Mesenchymal stem cell (in vitro differentiated cells and primary cell): ENCODE measurements around the gene LIMK2.
A peak's percentile ranks its signal among the peaks of the same experiment; 100 is the strongest.
"Not testable (repeated sequence)": the region's sequence is repeated elsewhere in the genome, so short reads cannot be mapped to it uniquely, and the experiment has no call there.

Experiments used
- DNase-seq: peaks from one replicate; pipeline ENCODE4 v3.0.0-alpha.2; 2013
- H2AFZ ChIP-seq: one replicate; pipeline ENCODE4 v1.6.1; 2013; ENCODE audit warnings: low read depth, mild to moderate bottlenecking, control low read depth, inconsistent platforms, low read length, moderate library complexity
- H2AK5ac ChIP-seq: 2 replicates; pipeline ENCODE4 v1.6.1; 2013; ENCODE audit warnings: low read length, moderate library complexity, mild to moderate bottlenecking, inconsistent platforms; ENCODE audit not compliant: severe bottlenecking
- H2BK120ac ChIP-seq: one replicate; pipeline ENCODE4 v1.6.1; 2013; ENCODE audit warnings: low read depth, mild to moderate bottlenecking, inconsistent platforms, low read length, moderate library complexity
- H2BK12ac ChIP-seq, 2 experiments: one replicate each; pipeline ENCODE4 v1.6.1; 2013; ENCODE audit warnings: inconsistent platforms in 2 of 2, low read length in 2 of 2, mild to moderate bottlenecking in 2 of 2, moderate library complexity in 2 of 2, control low read depth in 1 of 2
- H2BK15ac ChIP-seq: one replicate; pipeline ENCODE4 v1.6.1; 2013; ENCODE audit warnings: mild to moderate bottlenecking, low read depth, inconsistent platforms; ENCODE audit not compliant: poor library complexity, severe bottlenecking
- H2BK5ac ChIP-seq: 2 replicates; pipeline ENCODE4 v1.6.1; 2013; ENCODE audit warnings: low read depth, mild to moderate bottlenecking, low read length, control low read depth, inconsistent platforms; ENCODE audit not compliant: poor library complexity, severe bottlenecking
- H3K14ac ChIP-seq, 2 experiments: one replicate each; pipeline ENCODE4 v1.6.1; 2013; ENCODE audit warnings: inconsistent platforms in 2 of 2, low read length in 2 of 2, control low read depth in 1 of 2, mild to moderate bottlenecking in 1 of 2, moderate library complexity in 1 of 2
- H3K18ac ChIP-seq, 2 experiments: one replicate each; pipeline ENCODE4 v1.6.1; 2013; ENCODE audit warnings: inconsistent platforms in 2 of 2, low read length in 2 of 2, control low read depth in 1 of 2, low read depth in 1 of 2, mild to moderate bottlenecking in 1 of 2
- H3K23ac ChIP-seq, 2 experiments: one replicate each; pipeline ENCODE4 v1.6.1; 2013; ENCODE audit warnings: inconsistent platforms in 2 of 2, low read length in 2 of 2, mild to moderate bottlenecking in 2 of 2, moderate library complexity in 2 of 2, control low read depth in 1 of 2
- H3K27ac ChIP-seq: 2 replicates; pipeline ENCODE4 v1.5.1; 2013; ENCODE audit warnings: mild to moderate bottlenecking, moderate library complexity, low read length, control low read depth, inconsistent platforms; ENCODE audit not compliant: poor library complexity, severe bottlenecking
- H3K27me3 ChIP-seq, 2 experiments: 2 replicates each; pipeline versions ENCODE4 v1.6.1 to v1.7.0; 2013; ENCODE audit warnings: low read length in 2 of 2, mild to moderate bottlenecking in 2 of 2, moderate library complexity in 2 of 2, control low read depth in 1 of 2, inconsistent platforms in 1 of 2; ENCODE audit not compliant: control insufficient read depth in 1 of 2, insufficient read depth in 1 of 2
- H3K36me3 ChIP-seq, 2 experiments: 2 replicates each; pipeline versions ENCODE4 v1.6.1 to v1.7.0; 2013; ENCODE audit warnings: low read length in 2 of 2, control low read depth in 1 of 2, inconsistent platforms in 1 of 2, low read depth in 1 of 2, mild to moderate bottlenecking in 1 of 2; ENCODE audit not compliant: insufficient read depth in 2 of 2, control insufficient read depth in 1 of 2
- H3K4ac ChIP-seq, 2 experiments: one replicate each; pipeline ENCODE4 v1.6.1; 2013; ENCODE audit warnings: inconsistent platforms in 2 of 2, low read length in 2 of 2, mild to moderate bottlenecking in 2 of 2, moderate library complexity in 2 of 2, control low read depth in 1 of 2, low read depth in 1 of 2
- H3K4me1 ChIP-seq: 2 replicates; pipeline ENCODE4 v1.6.1; 2013; ENCODE audit warnings: low read depth, low read length, control low read depth; ENCODE audit not compliant: control insufficient read depth, insufficient read depth
- H3K4me2 ChIP-seq: 2 replicates; pipeline ENCODE4 v1.6.1; 2013; ENCODE audit warnings: low read length, mild to moderate bottlenecking, inconsistent platforms; ENCODE audit not compliant: poor library complexity, severe bottlenecking
- H3K4me3 ChIP-seq, 2 experiments: 2 replicates each; pipeline versions ENCODE4 v1.5.1 to v1.7.0; 2013; ENCODE audit warnings: low read length in 2 of 2, mild to moderate bottlenecking in 2 of 2, control low read depth in 1 of 2, low read depth in 1 of 2; ENCODE audit not compliant: insufficient read depth in 1 of 2
- H3K79me1 ChIP-seq: replicated peaks from 2 replicates; pipeline ENCODE4 v1.6.1; 2013; ENCODE audit warnings: mild to moderate bottlenecking, control low read depth, low read length, inconsistent platforms; ENCODE audit not compliant: poor library complexity, severe bottlenecking
- H3K9ac ChIP-seq: 2 replicates; pipeline ENCODE4 v1.7.0; 2013; ENCODE audit warnings: mild to moderate bottlenecking, low read length, moderate library complexity
- H3K9me3 ChIP-seq: 2 replicates; pipeline ENCODE4 v1.7.0; 2013; ENCODE audit warnings: mild to moderate bottlenecking, low read length; ENCODE audit not compliant: control insufficient read depth
- H4K8ac ChIP-seq: one replicate; pipeline ENCODE4 v1.6.1; 2013; ENCODE audit warnings: inconsistent platforms, mild to moderate bottlenecking, low read length, moderate library complexity
- H4K91ac ChIP-seq: one replicate; pipeline ENCODE4 v1.6.1; 2013; ENCODE audit warnings: mild to moderate bottlenecking, low read length, inconsistent platforms
- WGBS: methylation state at CpG from one replicate; pipeline ENCODE4 v1.1.7; 2013; ENCODE audit warnings: mixed read lengths; 5-methylcytosine and 5-hydroxymethylcytosine counted together

Gene LIMK2

DNA sequence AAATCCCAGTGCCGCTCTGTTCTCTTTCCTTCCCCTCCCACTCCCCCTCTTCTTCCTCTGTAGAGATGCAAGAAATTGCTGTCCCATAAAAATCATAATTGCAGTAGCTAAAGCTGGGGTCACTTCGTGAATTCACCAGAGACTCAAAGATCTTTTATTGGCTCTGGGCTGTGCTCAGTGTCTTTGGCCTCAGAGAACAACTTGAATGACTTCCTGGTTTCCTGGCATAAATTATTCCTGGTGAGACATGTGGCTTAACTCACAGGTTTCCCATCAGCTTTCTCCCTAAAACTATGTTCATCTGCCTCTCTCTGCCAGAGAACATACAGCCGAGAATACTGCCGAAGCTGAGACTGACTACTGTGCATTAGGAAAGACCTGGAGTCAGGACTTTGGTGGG lies 7.0 kb upstream of the LIMK2 start:
- not testable (repeated sequence) for DNase-seq, H3K9me3 ChIP-seq, H4K8ac ChIP-seq, H3K4ac ChIP-seq, H3K27ac ChIP-seq, H3K79me1 ChIP-seq, H3K9ac ChIP-seq, H3K4me3 ChIP-seq, H2BK15ac ChIP-seq, H2BK120ac ChIP-seq, H4K91ac ChIP-seq, H2BK5ac ChIP-seq, H2BK12ac ChIP-seq, H3K4me2 ChIP-seq, H3K18ac ChIP-seq, H2AFZ ChIP-seq, H3K4me1 ChIP-seq, H2AK5ac ChIP-seq, H3K14ac ChIP-seq, H3K27me3 ChIP-seq, H3K23ac ChIP-seq
- peaks cover 16 to 68% of the 10 kb centered on the region in 2 experiments for H3K36me3 ChIP-seq
- 44% methylated on average over 2 of the region's 4 CpGs for WGBS

DNA sequence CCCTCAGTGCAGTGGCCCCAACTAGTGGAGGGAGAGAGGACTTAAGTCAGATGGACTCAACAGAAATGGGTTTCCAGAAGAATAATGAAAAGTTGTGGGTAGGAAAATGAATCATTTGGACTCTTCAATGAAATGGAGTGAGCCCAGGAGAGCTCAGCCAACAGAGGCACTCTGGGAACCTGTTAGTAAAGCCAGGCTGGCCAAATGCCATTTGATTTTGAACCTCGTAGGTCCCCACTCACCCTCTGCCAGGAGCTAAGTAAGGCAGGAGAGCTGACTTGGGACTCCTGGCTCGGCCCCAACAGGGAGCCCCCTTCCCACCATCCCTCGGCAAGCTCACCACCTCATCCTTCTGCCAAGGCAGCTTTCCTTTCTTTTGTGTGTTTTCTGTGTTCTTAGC lies 5.6 kb upstream of the LIMK2 start:
- peaks cover 16 to 55% of the 10 kb centered on the region in 2 experiments for H3K36me3 ChIP-seq
- H3K4me2 ChIP-seq, H3K9ac ChIP-seq, H2BK12ac ChIP-seq, H2BK120ac ChIP-seq, H3K9me3 ChIP-seq, H3K18ac ChIP-seq, H3K23ac ChIP-seq, H2BK15ac ChIP-seq, DNase-seq, H3K79me1 ChIP-seq, H4K91ac ChIP-seq, H4K8ac ChIP-seq, H3K27me3 ChIP-seq, H3K14ac ChIP-seq, H3K4ac ChIP-seq, H3K4me1 ChIP-seq, H3K27ac ChIP-seq, H3K4me3 ChIP-seq, H2BK5ac ChIP-seq, H2AFZ ChIP-seq, H2AK5ac ChIP-seq: not testable (repeated sequence)
- 100% methylated on average over 1 of the region's 3 CpGs for WGBS

DNA sequence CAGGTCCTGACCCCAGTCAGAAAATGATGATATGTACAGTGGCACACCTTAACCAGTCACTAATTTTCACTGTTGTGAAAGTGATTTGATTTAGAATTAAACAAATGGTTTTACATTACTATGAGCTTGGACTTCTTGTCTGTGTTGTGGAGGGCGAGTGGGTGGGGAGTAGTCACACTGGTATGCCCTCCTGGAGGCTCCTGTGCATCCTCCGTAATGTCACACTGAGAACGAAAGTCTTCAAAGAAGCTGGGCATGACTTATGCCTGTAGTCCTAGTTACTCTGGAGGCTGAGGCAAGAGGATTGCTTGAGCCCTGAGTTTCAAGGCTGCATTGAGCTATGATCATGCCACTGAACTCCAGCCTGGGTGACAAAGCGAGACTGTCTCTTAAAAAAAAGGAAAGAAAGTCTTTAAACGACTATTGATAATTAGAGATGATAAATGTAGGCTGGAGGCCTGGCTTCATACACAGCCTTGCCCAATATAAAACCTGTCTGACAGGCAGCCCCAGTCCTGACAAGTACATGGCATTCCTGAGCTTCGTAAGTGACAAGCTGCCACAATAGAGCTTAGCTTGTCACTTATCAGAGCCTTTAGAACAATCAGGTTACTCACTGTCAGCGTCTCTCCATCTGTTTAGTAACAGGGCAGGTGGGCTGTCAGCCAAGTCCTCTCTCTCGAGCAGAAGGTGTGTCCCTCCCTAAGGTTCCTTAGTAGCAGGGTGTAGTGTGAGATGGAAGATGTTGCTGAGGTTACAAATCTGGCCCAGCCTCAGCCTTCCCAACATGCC lies 5.0 kb upstream of the LIMK2 start:
- Histone ChIP-seq H3K14ac (no peak overlapping the region), H3K4me2 (no peak overlapping the region), H3K27me3 (no peaks in the 10 kb centered on the region), H3K9me3 (no peaks in the 10 kb centered on the region), H3K36me3 (peaks cover 13 to 49% of the 10 kb centered on the region in 2 experiments), H2AFZ (no peak overlapping the region), H2BK15ac (no peak overlapping the region), H3K9ac (no peak overlapping the region), H3K23ac (no peak overlapping the region), H2BK120ac (no peak overlapping the region), H2BK5ac (no peak overlapping the region), H3K4me1 (peaks cover 4% of the 10 kb centered on the region), H2BK12ac (no peak overlapping the region), H2AK5ac (no peak overlapping the region), H4K91ac (no peak overlapping the region), H3K79me1 (peaks cover 2% of the 10 kb centered on the region), H4K8ac (no peak overlapping the region), H3K4me3 (no peak overlapping the region), H3K18ac (no peak overlapping the region), H3K27ac (no peak overlapping the region), H3K4ac (no peak overlapping the region)
- no peak for DNase-seq
- WGBS, result 88% methylated on average over 8 of the region's 8 CpGs

DNA sequence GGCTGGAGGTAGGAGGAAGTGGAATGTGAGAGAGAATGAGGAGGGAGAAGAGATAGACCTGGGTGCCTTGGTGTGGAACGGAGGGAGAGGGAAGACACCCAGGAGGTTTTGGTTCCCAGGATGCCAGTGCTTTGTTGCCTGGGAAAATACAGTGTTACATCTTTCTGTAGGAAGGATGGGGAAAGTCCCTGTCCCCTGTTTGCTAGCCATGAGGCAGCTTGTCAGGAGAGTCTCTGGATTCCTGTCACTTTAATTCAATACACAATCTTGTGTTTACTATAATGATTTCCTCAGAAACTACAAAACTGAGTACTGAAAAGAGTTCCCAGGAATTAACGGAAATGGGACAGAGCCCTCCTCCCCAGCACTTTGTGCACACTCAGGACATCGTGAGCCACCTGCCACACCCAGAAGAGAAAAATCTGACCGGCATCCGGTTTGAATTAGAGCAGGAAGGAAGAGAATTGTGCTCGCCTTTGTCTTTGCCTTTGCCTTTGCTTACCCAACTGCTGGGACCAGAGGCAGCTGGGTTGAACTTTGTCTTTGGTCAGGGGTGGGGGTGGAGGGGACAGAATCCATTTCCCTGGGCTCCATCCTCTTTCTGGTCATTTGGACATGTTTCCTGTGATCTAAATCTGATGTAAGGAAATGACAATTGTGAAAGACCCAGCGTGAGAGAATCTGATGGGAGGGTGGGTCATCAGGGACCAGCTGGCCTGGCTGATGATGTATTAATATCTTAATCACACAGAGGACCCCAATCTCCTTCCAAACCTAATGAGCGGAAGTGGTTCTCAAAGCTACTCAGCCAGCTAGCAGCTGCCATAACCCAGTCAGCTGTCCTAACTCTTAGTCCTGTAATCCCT lies 1.3 kb upstream of the LIMK2 start:
- peak overlapping the region; percentile 51 for H2AK5ac ChIP-seq

More for the DNA sequence above, 1.3 kb upstream of the LIMK2 start:
- Histone ChIP-seq H3K23ac (no peak overlapping the region), H2BK120ac (no peak overlapping the region), H3K9ac (peak overlapping the region; percentile 88), H2BK5ac (no peak overlapping the region), H3K9me3 (no peaks in the 10 kb centered on the region), H3K14ac (no peak overlapping the region), H3K4me2 (no peak overlapping the region), H3K79me1 (peaks cover 23% of the 10 kb centered on the region), H3K27ac (no peak overlapping the region), H3K18ac (no peak overlapping the region), H2AFZ (no peak overlapping the region), H3K36me3 (peaks cover 6 to 22% of the 10 kb centered on the region in 2 experiments), H4K8ac (peak overlapping the region; percentile 36), H3K4ac (no peak overlapping the region), H4K91ac (no peak overlapping the region), H3K4me3 (no peak overlapping the region), H3K27me3 (no peaks in the 10 kb centered on the region), H2BK12ac (peak overlapping the region in 1 of 2 experiments; percentile 34), H3K4me1 (peaks cover 11% of the 10 kb centered on the region), H2BK15ac (no peak overlapping the region)
- no peak for DNase-seq
- 87% methylated on average over 8 of the region's 8 CpGs for WGBS
